NCI-H2227 (cell line): Measurements from ENCODE around the gene SRP68.
A peak's percentile ranks its signal among the peaks of the same experiment; 100 is the strongest.

Experiments used
- DNase-seq: peaks from one replicate; lab custom pipeline; 2025; ENCODE audit not compliant: unreplicated experiment; lab: John Stamatoyannopoulos, UW

The SRP68 gene

GRCh38 chr17:76018801-76019200 lies 53.5 kb downstream of the SRP68 start:
- DNase-seq: no peak

- DNase-seq: no peak
These were observed 54.0 kb downstream of the SRP68 start for GRCh38 chr17:76018340-76018680.

GRCh38 chr17:76017481-76018339 lies 54.6 kb downstream of the SRP68 start:
- DNase-seq: no peak

- no peak for DNase-seq
These were observed 57.4 kb downstream of the SRP68 start for GRCh38 chr17:76014925-76015261.

- DNase-seq: peak; percentile 87
These were observed 58.0 kb downstream of the SRP68 start for GRCh38 chr17:76014100-76014924.

GRCh38 chr17:76013377-76013932 lies 58.9 kb downstream of the SRP68 start:
- no peak for DNase-seq

GRCh38 chr17:76011951-76012350 lies 60.4 kb downstream of the SRP68 start:
- DNase-seq: no peak

GRCh38 chr17:76009969-76010661 lies 62.2 kb downstream of the SRP68 start:
- no peak for DNase-seq

GRCh38 chr17:76009447-76009846 lies 62.9 kb downstream of the SRP68 start:
- DNase-seq: no peak

- no peak for DNase-seq
These were observed 63.5 kb downstream of the SRP68 start for GRCh38 chr17:76008630-76009425.

GRCh38 chr17:76008208-76008607 lies 64.1 kb downstream of the SRP68 start:
- DNase-seq: no peak

GRCh38 chr17:76007850-76008165 lies 64.5 kb downstream of the SRP68 start:
- no peak for DNase-seq

GRCh38 chr17:76007131-76007849 lies 65.0 kb downstream of the SRP68 start:
- DNase-seq: no peak

- peak; percentile 64 for DNase-seq
These were observed 66.8 kb downstream of the SRP68 start for GRCh38 chr17:76005263-76006149.

- no peak for DNase-seq
These were observed 67.5 kb downstream of the SRP68 start for GRCh38 chr17:76004750-76005262.

GRCh38 chr17:76003915-76004314 lies 68.4 kb downstream of the SRP68 start:
- DNase-seq: no peak

- no peak for DNase-seq
These were observed 70.2 kb downstream of the SRP68 start for GRCh38 chr17:76002100-76002499.

GRCh38 chr17:76000755-76001521 lies 71.4 kb downstream of the SRP68 start, which contains the start of gene CDK3:
Gene CDK3 (plus strand): TSS chr17:76000855. CDS start chr17:76001426, 571 bp downstream.
- DNase-seq: no peak
